B cell (primary cell): ENCODE results near the gene ZNF23. TPM values are rescaled to one million over a fixed set of nuclear protein-coding genes. Genes with fewer than 3 reads are reported as not detected.
"Not testable (repeated sequence)": the region's sequence is repeated elsewhere in the genome, so short reads cannot be mapped to it uniquely, and the experiment has no call there.

ENCODE experiments used
- ATAC-seq: fragments of 200-7000 bp; cut with Tn5 transposase; one replicate; pipeline ENCODE4 v1.10.0; 2021; ENCODE audit warnings: low read depth, mild to moderate bottlenecking, moderate number of reproducible peaks, moderate library complexity
- CTCF ChIA-PET: fragments of 350-600 bp; sonication (Branson Sonifier 250); formaldehyde crosslinking; loops from one replicate; lab custom pipeline; 2021; ENCODE audit warnings: antibody characterized with exemption, inconsistent platforms; lab: Charles Lee
- POLR2A ChIA-PET: fragments of 350-600 bp; sonication (Branson Sonifier 250); formaldehyde crosslinking; loops from one replicate; lab custom pipeline; 2021; ENCODE audit warnings: antibody characterized with exemption; lab: Charles Lee
- DNase-seq: peaks from one replicate; pipeline ENCODE4 v3.0.0; 2013
- H2AFZ ChIP-seq: 2 replicates; pipeline ENCODE4 v1.6.1; 2012; ENCODE audit warnings: mild to moderate bottlenecking, low read depth, low read length; ENCODE audit not compliant: insufficient read depth, poor library complexity, severe bottlenecking
- H3K27ac ChIP-seq, 2 donors: 1 replicate in 1 of 2; 2 replicates in 1 of 2; pipeline ENCODE4 v1.5.1; 2012 to 2013; ENCODE audit warnings: low read length in 2 of 2, mild to moderate bottlenecking in 2 of 2, moderate library complexity in 1 of 2
- H3K27me3 ChIP-seq, 4 experiments: fragments of 200-600 bp in 1 of 4; sonication (generic) in 1 of 4; replicated peaks in 1 of 4; 1 replicate in 2 of 4; 2 replicates in 2 of 4; pipeline versions ENCODE4 v1.6.1 to v1.7.0; 2013 to 2016; ENCODE audit warnings: low read length in 3 of 4, mild to moderate bottlenecking in 2 of 4, mixed read lengths in 1 of 4, moderate library complexity in 1 of 4; ENCODE audit not compliant: insufficient read depth in 4 of 4, control insufficient read depth in 3 of 4; ENCODE audit errors: control extremely low read depth in 1 of 4
- H3K36me3 ChIP-seq, 2 experiments: replicated peaks in 1 of 2; 1 replicate in 1 of 2; 2 replicates in 1 of 2; pipeline versions ENCODE4 v1.6.1 to v1.7.1; 2013; ENCODE audit warnings: low read length in 1 of 2; ENCODE audit not compliant: insufficient read depth in 2 of 2, control insufficient read depth in 1 of 2; ENCODE audit errors: control extremely low read depth in 1 of 2, extremely low read depth in 1 of 2
- H3K4me1 ChIP-seq, 2 donors: fragments of 200-600 bp in 1 of 2; sonication (generic) in 1 of 2; 1 replicate in 1 of 2; 2 replicates in 1 of 2; pipeline versions ENCODE4 v1.5.1 to v1.6.1; 2013 to 2017; ENCODE audit warnings: low read length in 2 of 2; ENCODE audit not compliant: control insufficient read depth in 2 of 2, insufficient read depth in 2 of 2
- H3K4me2 ChIP-seq: replicated peaks from 2 replicates; pipeline ENCODE3; 2012; ENCODE audit warnings: mild to moderate bottlenecking, low read depth, low read length; ENCODE audit not compliant: poor library complexity, severe bottlenecking
- H3K4me3 ChIP-seq, 5 experiments: fragments of 200-600 bp in 1 of 5; sonication (generic) in 1 of 5; 1 replicate in 3 of 5; 2 replicates in 2 of 5; pipeline versions ENCODE4 v1.5.1 to v1.7.0; 2011 to 2016; ENCODE audit warnings: low read length in 4 of 5, mild to moderate bottlenecking in 4 of 5, low read depth in 2 of 5, control low read depth in 1 of 5, moderate library complexity in 1 of 5; ENCODE audit not compliant: insufficient read depth in 1 of 5; ENCODE audit errors: control extremely low read depth in 1 of 5, extremely low read depth in 1 of 5
- H3K79me2 ChIP-seq: fragments of 200-600 bp; sonication (generic); one replicate; pipeline ENCODE4 v1.6.0; 2016; ENCODE audit warnings: low read length; ENCODE audit not compliant: control insufficient read depth, insufficient read depth
- H3K9ac ChIP-seq: fragments of 200-600 bp; sonication (generic); 2 replicates; pipeline ENCODE4 v1.6.1; 2017; ENCODE audit warnings: mild to moderate bottlenecking, low read length, moderate library complexity
- H3K9me3 ChIP-seq, 3 donors: one replicate each; pipeline versions ENCODE4 v1.6.1 to v1.7.1; 2013; ENCODE audit warnings: low read length in 2 of 3; ENCODE audit not compliant: control insufficient read depth in 2 of 3, insufficient read depth in 1 of 3; ENCODE audit errors: control extremely low read depth in 1 of 3
- H4K20me1 ChIP-seq: 2 replicates; pipeline ENCODE4 v1.6.0; 2012; ENCODE audit warnings: mild to moderate bottlenecking, low read length; ENCODE audit not compliant: insufficient read depth, control insufficient read depth, poor library complexity, severe bottlenecking
- H3K27ac Mint-ChIP-seq: one replicate; pipeline ENCODE4 v1.8.0; 2021; ENCODE audit warnings: mixed read lengths
- H3K27me3 Mint-ChIP-seq: one replicate; pipeline ENCODE4 v1.8.0; 2021; ENCODE audit warnings: mixed read lengths
- H3K4me1 Mint-ChIP-seq: one replicate; pipeline ENCODE4 v1.8.0; 2021; ENCODE audit warnings: mixed read lengths
- H3K4me3 Mint-ChIP-seq: one replicate; pipeline ENCODE4 v1.8.0; 2021; ENCODE audit warnings: mixed read lengths
- H3K9me3 Mint-ChIP-seq: one replicate; pipeline ENCODE4 v1.8.0; 2022; ENCODE audit warnings: mixed read lengths; ENCODE audit not compliant: insufficient read depth
- EZH2 ChIP-seq: IDR thresholded peaks from 2 replicates; pipeline ENCODE4 v1.6.1; 2012; ENCODE audit warnings: borderline replicate concordance, low read depth, mild to moderate bottlenecking, moderate library complexity, low read length; ENCODE audit not compliant: insufficient read depth, poor library complexity, severe bottlenecking
- WGBS: methylation state at CpG from one replicate; pipeline ENCODE4 v1.1.5; 2013; ENCODE audit warnings: missing lambda C conversion rate; ENCODE audit not compliant: insufficient coverage; 5-methylcytosine and 5-hydroxymethylcytosine counted together
- intact Hi-C: fragments of 100-400 bp; cut with micrococcal nuclease; formaldehyde crosslinking; loops from one replicate; pipeline ENCODE4 v1.10.0; 2022
- polyA plus RNA-seq: library from polyadenylated mRNA; depleted of rRNA; stranded (reverse); fragments of >200 nt; gene quantifications from 2 replicates; pipeline ENCODE4 v1.2.3, GENCODE V29; 2012
- total RNA-seq, 2 donors: library from RNA; stranded (reverse); fragments of 120-200 nt in 1 of 2; gene quantifications; 1 replicate in 1 of 2; 2 replicates in 1 of 2; pipeline versions ENCODE4 v1.2.3 to v1.2.4, GENCODE V29; 2013 to 2022
- TF ChIP-seq, protein P1 (sequence below): fragments of 200-600 bp; IDR thresholded peaks from one replicate; pipeline ENCODE4 v1.8.0; 2022; ENCODE audit warnings: antibody characterized with exemption, mild to moderate bottlenecking

ZNF23 gene
- total and polyA plus RNA-seq, 2 donors (not counting 1 experiment from before 2014, with no cell fraction given), result 8.4 to 15.0 TPM

DNA sequence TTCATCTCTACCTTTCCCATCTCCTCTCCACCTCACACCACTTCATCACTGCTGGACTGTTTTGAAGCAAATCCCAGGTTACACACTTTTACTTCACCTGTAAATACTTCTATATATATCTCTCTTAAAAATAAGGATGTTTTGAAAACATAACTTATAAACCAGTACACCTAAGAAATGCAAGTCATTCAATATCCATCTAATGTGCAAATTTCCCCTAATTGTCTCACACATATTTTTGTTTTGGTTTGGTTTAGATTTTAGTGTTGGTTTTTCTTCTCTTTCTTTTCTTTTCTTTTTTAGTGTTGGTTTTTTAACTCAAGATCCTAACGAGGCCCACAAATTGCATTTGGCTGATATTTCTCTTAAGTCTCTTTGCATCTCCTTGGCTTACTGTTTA lies 45.0 kb upstream of the ZNF23 start:
- no peak overlapping the region for H3K4me2 ChIP-seq
- Mint-ChIP-seq H3K27ac (no peak overlapping the region), H3K4me1 (no peaks in the 10 kb centered on the region), H3K4me3 (no peak overlapping the region), H3K9me3 (no peaks in the 10 kb centered on the region), H3K27me3 (peaks cover 9% of the 10 kb centered on the region)
- no peaks in the 10 kb centered on the region for H3K4me1 ChIP-seq
- ATAC-seq (no peak), DNase-seq (no peak)
- intact Hi-C loops, result no loop called here
- CTCF ChIA-PET, result interaction anchor here (0.8 to 1.7 kb wide), 2 partner anchors 94 to 103 kb away, joined by 3 to 6 read pairs; no protein-coding TSS in a partner anchor
- TF ChIP-seq EZH2, result no peak
- TF ChIP-seq, protein P1, sequence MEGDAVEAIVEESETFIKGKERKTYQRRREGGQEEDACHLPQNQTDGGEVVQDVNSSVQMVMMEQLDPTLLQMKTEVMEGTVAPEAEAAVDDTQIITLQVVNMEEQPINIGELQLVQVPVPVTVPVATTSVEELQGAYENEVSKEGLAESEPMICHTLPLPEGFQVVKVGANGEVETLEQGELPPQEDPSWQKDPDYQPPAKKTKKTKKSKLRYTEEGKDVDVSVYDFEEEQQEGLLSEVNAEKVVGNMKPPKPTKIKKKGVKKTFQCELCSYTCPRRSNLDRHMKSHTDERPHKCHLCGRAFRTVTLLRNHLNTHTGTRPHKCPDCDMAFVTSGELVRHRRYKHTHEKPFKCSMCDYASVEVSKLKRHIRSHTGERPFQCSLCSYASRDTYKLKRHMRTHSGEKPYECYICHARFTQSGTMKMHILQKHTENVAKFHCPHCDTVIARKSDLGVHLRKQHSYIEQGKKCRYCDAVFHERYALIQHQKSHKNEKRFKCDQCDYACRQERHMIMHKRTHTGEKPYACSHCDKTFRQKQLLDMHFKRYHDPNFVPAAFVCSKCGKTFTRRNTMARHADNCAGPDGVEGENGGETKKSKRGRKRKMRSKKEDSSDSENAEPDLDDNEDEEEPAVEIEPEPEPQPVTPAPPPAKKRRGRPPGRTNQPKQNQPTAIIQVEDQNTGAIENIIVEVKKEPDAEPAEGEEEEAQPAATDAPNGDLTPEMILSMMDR, result no peak
- no peak overlapping the region for H2AFZ ChIP-seq
- no peak overlapping the region for H3K4me3 ChIP-seq
- H3K9ac ChIP-seq, result no peak overlapping the region
- POLR2A ChIA-PET, result no interaction called here
- H3K79me2 ChIP-seq, result no peaks in the 10 kb centered on the region
- no peak overlapping the region for H3K27ac ChIP-seq
- H3K36me3 ChIP-seq, result no peaks in the 10 kb centered on the region
- H3K9me3 ChIP-seq, result peaks cover 0 to 5% (median 2%) of the 10 kb centered on the region in 3 donors
- 100% methylated on average over 1 of the region's 1 CpG for WGBS
- no peaks in the 10 kb centered on the region for H4K20me1 ChIP-seq
- H3K27me3 ChIP-seq, result peaks cover 0 to 3% (median 0%) of the 10 kb centered on the region in 4 experiments

DNA sequence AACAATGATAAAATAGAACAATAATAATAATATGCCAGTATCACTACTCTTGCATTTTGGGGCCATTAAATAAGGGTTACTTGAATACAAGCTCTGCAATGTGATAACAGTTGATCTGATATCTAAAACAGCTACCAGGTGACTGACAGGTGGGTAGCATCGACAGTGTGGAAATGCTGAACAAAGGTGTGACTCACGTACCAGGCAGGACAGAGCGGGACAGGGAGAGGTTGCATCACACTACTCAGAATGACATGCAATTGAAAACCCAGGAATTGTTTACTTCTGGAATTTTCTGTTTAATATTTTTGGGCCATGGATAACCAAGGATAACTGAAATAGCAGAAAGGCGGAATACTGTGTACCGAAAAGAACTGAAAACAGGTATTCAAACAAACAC lies 42.9 kb upstream of the ZNF23 start:
- no peaks in the 10 kb centered on the region for H3K79me2 ChIP-seq
- intact Hi-C loops, result no loop called here
- H3K9me3 ChIP-seq, result peaks cover 0 to 2% (median 0%) of the 10 kb centered on the region in 3 donors
- H2AFZ ChIP-seq, result no peak overlapping the region
- ATAC-seq (no peak), DNase-seq (no peak)
- no peak overlapping the region for H3K4me2 ChIP-seq
- H3K36me3 ChIP-seq, result no peaks in the 10 kb centered on the region
- TF ChIP-seq, protein P1, result no peak
- TF ChIP-seq EZH2, result no peak
- ChIA-PET CTCF (interaction anchor here (1.4 kb wide), 1 partner anchor 106 kb away, joined by 4 read pairs; no protein-coding TSS in a partner anchor), POLR2A (no interaction called here)
- 100% methylated on average over 1 of the region's 5 CpGs for WGBS
- peaks cover 15% of the 10 kb centered on the region for H3K27me3 Mint-ChIP-seq
- H3K9ac ChIP-seq, result no peak overlapping the region
- H3K9me3 Mint-ChIP-seq, result no peaks in the 10 kb centered on the region
- no peaks in the 10 kb centered on the region for H4K20me1 ChIP-seq
- H3K4me1 ChIP-seq, result no peaks in the 10 kb centered on the region
- H3K27ac ChIP-seq, result no peak overlapping the region
- no peaks in the 10 kb centered on the region for H3K4me1 Mint-ChIP-seq
- H3K27ac Mint-ChIP-seq, result no peak overlapping the region
- H3K4me3 ChIP-seq, result no peak overlapping the region
- H3K4me3 Mint-ChIP-seq, result no peak overlapping the region
- peaks cover 0 to 5% (median 1%) of the 10 kb centered on the region in 4 experiments for H3K27me3 ChIP-seq

GRCh38 chr16:71504051-71504450 lies 42.0 kb upstream of the ZNF23 start:
- H4K20me1 ChIP-seq, intact Hi-C loops, H2AFZ ChIP-seq, ATAC-seq, DNase-seq, H3K4me1 Mint-ChIP-seq, H3K27me3 ChIP-seq, H3K27ac ChIP-seq, H3K4me1 ChIP-seq, H3K36me3 ChIP-seq, H3K9me3 Mint-ChIP-seq, H3K4me3 ChIP-seq, H3K4me3 Mint-ChIP-seq, H3K27ac Mint-ChIP-seq, H3K9ac ChIP-seq, H3K79me2 ChIP-seq, H3K4me2 ChIP-seq, POLR2A ChIA-PET, H3K9me3 ChIP-seq: not testable (repeated sequence)
- 78% methylated on average over 4 of the region's 7 CpGs for WGBS
- peaks cover 12% of the 10 kb centered on the region for H3K27me3 Mint-ChIP-seq
- CTCF ChIA-PET, result interaction anchor here (1.7 kb wide), 1 partner anchor 91 kb away, joined by 5 read pairs; no protein-coding TSS in a partner anchor
